H1 (cell line): ENCODE results near the gene JAG2. TPM values are rescaled to one million over a fixed set of nuclear protein-coding genes. Genes with fewer than 3 reads are reported as not detected.

Experiments used
- polyA plus RNA-seq, 7 experiments: library from polyadenylated mRNA; depleted of rRNA in 3 of 7; stranded (reverse) in 5 of 7; unstranded in 2 of 7; fragments of >200 nt in 5 of 7; fragments of 200-250 nt in 2 of 7; gene quantifications; 1 replicate in 5 of 7; 2 replicates in 1 of 7; 4 replicates in 1 of 7; pipeline versions ENCODE4 v1.2.1 to v1.2.3, GENCODE V29; 2011 to 2013; ENCODE audit warnings: missing spikeins in 2 of 7, mixed read lengths in 2 of 7
- total RNA-seq: library from RNA; stranded (reverse); fragmentation: NEBNext Ultra II Directional; extraction: Animal tissue kit (Norgen Biotek cat#: 25700); gene quantifications from 2 replicates; pipeline ENCODE4 v1.2.1, GENCODE V29; 2021
- TF ChIP-seq, protein P1 (sequence below): IDR thresholded peaks from 2 replicates; pipeline ENCODE4 v1.6.1; 2012; ENCODE audit warnings: low read length, inconsistent platforms

Gene JAG2
- total and polyA plus RNA-seq, 2 of the 8 experiments (the other 6 are each of a cell fraction or from before 2014, with no cell fraction given), result 2.8 to 6.2 TPM

DNA sequence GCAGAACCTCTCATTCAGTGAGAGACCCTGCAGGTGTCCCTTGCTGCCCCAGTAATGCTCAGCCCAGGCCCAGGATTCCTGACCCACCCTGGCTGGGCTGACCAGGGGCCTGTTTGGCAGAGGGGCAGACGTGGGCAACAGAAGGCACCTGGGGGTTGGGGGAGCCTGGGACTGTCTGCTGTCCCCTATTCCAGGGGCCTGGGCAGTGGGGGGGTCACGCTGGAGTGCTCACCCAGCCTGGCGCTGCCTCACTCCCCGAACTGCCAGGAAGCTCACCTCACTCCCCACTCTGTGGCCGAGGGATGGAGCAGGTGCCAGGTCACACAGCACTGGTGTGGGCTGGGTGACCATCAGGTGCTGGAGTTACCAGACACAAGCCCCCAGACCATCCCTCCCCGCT is 35.1 kb upstream of the JAG2 start (continued):
- TF ChIP-seq, protein P1, sequence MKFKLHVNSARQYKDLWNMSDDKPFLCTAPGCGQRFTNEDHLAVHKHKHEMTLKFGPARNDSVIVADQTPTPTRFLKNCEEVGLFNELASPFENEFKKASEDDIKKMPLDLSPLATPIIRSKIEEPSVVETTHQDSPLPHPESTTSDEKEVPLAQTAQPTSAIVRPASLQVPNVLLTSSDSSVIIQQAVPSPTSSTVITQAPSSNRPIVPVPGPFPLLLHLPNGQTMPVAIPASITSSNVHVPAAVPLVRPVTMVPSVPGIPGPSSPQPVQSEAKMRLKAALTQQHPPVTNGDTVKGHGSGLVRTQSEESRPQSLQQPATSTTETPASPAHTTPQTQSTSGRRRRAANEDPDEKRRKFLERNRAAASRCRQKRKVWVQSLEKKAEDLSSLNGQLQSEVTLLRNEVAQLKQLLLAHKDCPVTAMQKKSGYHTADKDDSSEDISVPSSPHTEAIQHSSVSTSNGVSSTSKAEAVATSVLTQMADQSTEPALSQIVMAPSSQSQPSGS, result no peak
